Activated CD8-positive, alpha-beta memory T cell treated with anti-CD3 and anti-CD28 coated beads, Interleukin-2, amount 50 U/mL, for 4 hours (primary cell): ENCODE data around the gene NTM.

Experiments
- DNase-seq: peaks from one replicate; pipeline ENCODE4 v3.0.0-alpha.2; 2020

NTM gene

GRCh38 chr11:131807876-131808275 lies 437.5 kb downstream of the NTM start:
- no peak for DNase-seq

GRCh38 chr11:131808470-131808869 lies 438.1 kb downstream of the NTM start:
- no peak for DNase-seq

GRCh38 chr11:131809203-131809918 lies 438.9 kb downstream of the NTM start:
- DNase-seq = no peak

- no peak for DNase-seq
Measured at GRCh38 chr11:131810541-131810940, 440.1 kb downstream of the NTM start.

- no peak for DNase-seq
Measured at GRCh38 chr11:131811383-131811782, 441.0 kb downstream of the NTM start.

GRCh38 chr11:131814108-131814507 lies 443.7 kb downstream of the NTM start:
- DNase-seq = no peak

- no peak for DNase-seq
Measured at GRCh38 chr11:131815590-131815989, 445.2 kb downstream of the NTM start.

- no peak for DNase-seq
Measured at GRCh38 chr11:131816051-131816450, 445.6 kb downstream of the NTM start.

GRCh38 chr11:131817687-131818188 lies 447.3 kb downstream of the NTM start:
- DNase-seq = no peak

GRCh38 chr11:131819865-131820264 lies 449.4 kb downstream of the NTM start:
- DNase-seq = no peak

- DNase-seq = no peak
Measured at GRCh38 chr11:131822506-131822905, 452.1 kb downstream of the NTM start.

- DNase-seq = no peak
Measured at GRCh38 chr11:131823772-131824171, 453.4 kb downstream of the NTM start.

- DNase-seq = no peak
Measured at GRCh38 chr11:131824771-131825170, 454.4 kb downstream of the NTM start.

GRCh38 chr11:131827430-131827829 lies 457.0 kb downstream of the NTM start:
- no peak for DNase-seq

- DNase-seq = no peak
Measured at GRCh38 chr11:131829725-131830124, 459.3 kb downstream of the NTM start.

GRCh38 chr11:131832079-131832478 lies 461.7 kb downstream of the NTM start:
- DNase-seq = no peak

- DNase-seq = no peak
Measured at GRCh38 chr11:131833366-131833765, 463.0 kb downstream of the NTM start.

GRCh38 chr11:131837562-131837961 lies 467.1 kb downstream of the NTM start:
- no peak for DNase-seq

- DNase-seq = no peak
Measured at GRCh38 chr11:131838016-131838415, 467.6 kb downstream of the NTM start.

- DNase-seq = no peak
Measured at GRCh38 chr11:131839326-131839725, 468.9 kb downstream of the NTM start.

GRCh38 chr11:131840545-131840944 lies 470.1 kb downstream of the NTM start:
- DNase-seq = no peak

- DNase-seq = no peak
Measured at GRCh38 chr11:131841028-131841427, 470.6 kb downstream of the NTM start.

- DNase-seq = no peak
Measured at GRCh38 chr11:131841925-131842635, 471.7 kb downstream of the NTM start.

GRCh38 chr11:131845255-131845654 lies 474.8 kb downstream of the NTM start:
- DNase-seq = no peak
